Breast epithelium (tissue), 3 donors: ENCODE measurements around the gene SLC6A17.

Experiments
- POLR2AphosphoS5 ChIP-seq, 3 donors: sonication (generic); formaldehyde crosslinking; IDR thresholded peaks; one replicate each; pipeline ENCODE4 v1.6.1; 2017; ENCODE audit warnings: antibody characterized with exemption in 3 of 3
- TF ChIP-seq, protein P1 (sequence below), 3 donors: fragments of 450-650 bp; IDR thresholded peaks; one replicate each; pipeline ENCODE4 v1.5.1; 2016 to 2017; ENCODE audit warnings: antibody characterized with exemption in 3 of 3, mild to moderate bottlenecking in 3 of 3, moderate library complexity in 3 of 3

DNA sequence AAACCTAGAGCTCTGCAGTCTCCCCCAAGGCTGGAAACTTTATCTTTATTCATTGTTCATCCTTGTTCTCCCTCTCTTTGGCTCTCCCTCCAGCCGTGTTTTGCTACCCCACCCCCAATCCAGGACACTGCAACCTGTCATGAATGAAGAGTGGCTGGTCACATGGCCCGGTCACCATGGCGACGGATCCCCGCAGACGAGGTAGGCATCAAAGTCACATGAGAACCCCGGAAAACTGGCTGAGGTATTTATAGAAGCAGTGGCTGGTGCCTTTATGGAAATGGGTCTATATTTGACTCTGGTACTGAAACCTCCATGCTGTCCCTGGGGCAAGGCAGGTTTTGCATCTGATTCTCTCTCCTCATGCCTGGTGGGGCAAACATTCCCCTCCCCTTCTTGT is 13.4 kb upstream of the SLC6A17 start:
- TF ChIP-seq, protein P1, sequence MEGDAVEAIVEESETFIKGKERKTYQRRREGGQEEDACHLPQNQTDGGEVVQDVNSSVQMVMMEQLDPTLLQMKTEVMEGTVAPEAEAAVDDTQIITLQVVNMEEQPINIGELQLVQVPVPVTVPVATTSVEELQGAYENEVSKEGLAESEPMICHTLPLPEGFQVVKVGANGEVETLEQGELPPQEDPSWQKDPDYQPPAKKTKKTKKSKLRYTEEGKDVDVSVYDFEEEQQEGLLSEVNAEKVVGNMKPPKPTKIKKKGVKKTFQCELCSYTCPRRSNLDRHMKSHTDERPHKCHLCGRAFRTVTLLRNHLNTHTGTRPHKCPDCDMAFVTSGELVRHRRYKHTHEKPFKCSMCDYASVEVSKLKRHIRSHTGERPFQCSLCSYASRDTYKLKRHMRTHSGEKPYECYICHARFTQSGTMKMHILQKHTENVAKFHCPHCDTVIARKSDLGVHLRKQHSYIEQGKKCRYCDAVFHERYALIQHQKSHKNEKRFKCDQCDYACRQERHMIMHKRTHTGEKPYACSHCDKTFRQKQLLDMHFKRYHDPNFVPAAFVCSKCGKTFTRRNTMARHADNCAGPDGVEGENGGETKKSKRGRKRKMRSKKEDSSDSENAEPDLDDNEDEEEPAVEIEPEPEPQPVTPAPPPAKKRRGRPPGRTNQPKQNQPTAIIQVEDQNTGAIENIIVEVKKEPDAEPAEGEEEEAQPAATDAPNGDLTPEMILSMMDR (IDR thresholded peaks at IDR 0.05) = no peak
- TF ChIP-seq POLR2AphosphoS5 (IDR thresholded peaks at IDR 0.05) = no peak
